ENCODE results near the gene SLC17A7.
A peak's percentile ranks its signal among the peaks of the same experiment; 100 is the strongest.

Gene SLC17A7

GRCh38 chr19:49458567-49458903 is 17.2 kb upstream of the SLC17A7 start:
- TF ChIP-seq CTCF (IDR thresholded peaks at IDR 0.05; ENCODE audit: low read depth, low read length, missing control alignments), result no peak
- H3K27ac ChIP-seq, result no peak overlapping the region

GRCh38 chr19:49456326-49456725 is 15.0 kb upstream of the SLC17A7 start:
- H3K27me3 ChIP-seq (replicated peaks), result no peaks in the 10 kb centered on the region
- TF ChIP-seq CTCF (IDR thresholded peaks at IDR 0.05; ENCODE audit: low read depth, low read length, missing control alignments), result no peak
- in situ Hi-C loops (cut with HindIII; ENCODE audit: low pct_ligation_motif_present, low sequenced_read_pairs), result no loop called here
- no peaks in the 10 kb centered on the region for H3K36me3 ChIP-seq (replicated peaks)
- no peak overlapping the region for H3K27ac ChIP-seq
- DNase-seq, result no peak
- H3K4me3 ChIP-seq (ENCODE audit: low read depth, low read length), result no peak overlapping the region

More at GRCh38 chr19:49458567-49458903, 17.2 kb upstream of the SLC17A7 start:
- in situ Hi-C loops (cut with HindIII; ENCODE audit: low pct_ligation_motif_present, low sequenced_read_pairs), result no loop called here
- Histone ChIP-seq H3K27me3 (replicated peaks) (no peaks in the 10 kb centered on the region), H3K36me3 (replicated peaks) (no peaks in the 10 kb centered on the region), H3K4me3 (ENCODE audit: low read depth, low read length) (no peak overlapping the region)
- no peak for DNase-seq

GRCh38 chr19:49455773-49456172 is 14.4 kb upstream of the SLC17A7 start:
- H3K4me3 ChIP-seq (ENCODE audit: low read depth, low read length), result no peak overlapping the region
- DNase-seq, result no peak
- H3K36me3 ChIP-seq (replicated peaks), result no peaks in the 10 kb centered on the region
- TF ChIP-seq CTCF (IDR thresholded peaks at IDR 0.05; ENCODE audit: low read depth, low read length, missing control alignments), result no peak
- H3K27ac ChIP-seq, result no peak overlapping the region
- in situ Hi-C loops (cut with HindIII; ENCODE audit: low pct_ligation_motif_present, low sequenced_read_pairs), result no loop called here
- H3K27me3 ChIP-seq (replicated peaks), result no peaks in the 10 kb centered on the region

GRCh38 chr19:49453757-49454240 is 12.5 kb upstream of the SLC17A7 start:
- no peak for DNase-seq
- no peak for TF ChIP-seq CTCF (IDR thresholded peaks at IDR 0.05; ENCODE audit: low read depth, low read length, missing control alignments)
- H3K4me3 ChIP-seq (ENCODE audit: low read depth, low read length), result peak overlapping the region; percentile 77
- H3K36me3 ChIP-seq (replicated peaks), result no peaks in the 10 kb centered on the region
- H3K27ac ChIP-seq, result peak overlapping the region; percentile 85
- no peaks in the 10 kb centered on the region for H3K27me3 ChIP-seq (replicated peaks)
- in situ Hi-C loops (cut with HindIII; ENCODE audit: low pct_ligation_motif_present, low sequenced_read_pairs), result no loop called here

- DNase-seq, result peak; percentile 97
- peak within 1 kb of the TSS; percentile 77 for H3K4me3 ChIP-seq (ENCODE audit: low read depth, low read length)
- no peak for TF ChIP-seq CTCF (IDR thresholded peaks at IDR 0.05; ENCODE audit: low read depth, low read length, missing control alignments)
- no peaks in the 10 kb centered on the region for H3K36me3 ChIP-seq (replicated peaks)
- H3K27ac ChIP-seq, result peak within 1 kb of the TSS; percentile 85
- in situ Hi-C loops (cut with HindIII; ENCODE audit: low pct_ligation_motif_present, low sequenced_read_pairs), result no loop called here
- H3K27me3 ChIP-seq (replicated peaks), result no peaks in the 10 kb centered on the region
Observed at GRCh38 chr19:49453013-49453756, 11.9 kb upstream of the SLC17A7 start, which contains the start of gene ALDH16A1. Gene ALDH16A1, plus strand, starts transcription at chr19:49453225. Its CDS starts 107 bp downstream, at chr19:49453332.

Data from brain microvascular endothelial cell (primary cell).